CD14-positive monocyte (primary cell): ENCODE results near the gene ALG1. TPM values are rescaled to one million over a fixed set of nuclear protein-coding genes. Genes with fewer than 3 reads are reported as not detected.
"Not testable (repeated sequence)": the region's sequence is repeated elsewhere in the genome, so short reads cannot be mapped to it uniquely, and the experiment has no call there.

Experiments used
- DNase-seq, 3 donors: peaks; one replicate each; pipeline ENCODE4 v3.0.0-alpha.2; 2011 to 2022
- H2AFZ ChIP-seq: 2 replicates; pipeline ENCODE4 v1.6.0; 2012; ENCODE audit warnings: mild to moderate bottlenecking, low read depth, low read length, inconsistent platforms; ENCODE audit not compliant: insufficient read depth, poor library complexity, severe bottlenecking
- H3K27ac ChIP-seq, 2 donors: 1 replicate in 1 of 2; 2 replicates in 1 of 2; pipeline ENCODE4 v1.5.1; 2012 to 2013; ENCODE audit warnings: low read length in 2 of 2, control low read depth in 1 of 2, inconsistent platforms in 1 of 2, low read depth in 1 of 2, mild to moderate bottlenecking in 1 of 2
- H3K27me3 ChIP-seq, 2 donors: one replicate each; pipeline versions ENCODE4 v1.6.0 to v1.6.1; 2011 to 2013; ENCODE audit warnings: low read length in 2 of 2; ENCODE audit not compliant: control insufficient read depth in 2 of 2, insufficient read depth in 2 of 2
- H3K36me3 ChIP-seq, 2 donors: replicated peaks in 1 of 2; 1 replicate in 1 of 2; 2 replicates in 1 of 2; pipeline versions ENCODE4 v1.5.1 to v1.6.1; 2012 to 2013; ENCODE audit warnings: low read length in 2 of 2, control low read depth in 1 of 2, inconsistent platforms in 1 of 2, mild to moderate bottlenecking in 1 of 2; ENCODE audit not compliant: insufficient read depth in 2 of 2, control insufficient read depth in 1 of 2
- H3K4me1 ChIP-seq, 2 donors: 1 replicate in 1 of 2; 2 replicates in 1 of 2; pipeline versions ENCODE4 v1.5.1 to v1.6.1; 2012 to 2013; ENCODE audit warnings: low read length in 2 of 2, control low read depth in 1 of 2, inconsistent platforms in 1 of 2, mild to moderate bottlenecking in 1 of 2, moderate library complexity in 1 of 2; ENCODE audit not compliant: insufficient read depth in 2 of 2, control insufficient read depth in 1 of 2
- H3K4me2 ChIP-seq: replicated peaks from 2 replicates; pipeline ENCODE3; 2012; ENCODE audit warnings: low read length, moderate library complexity, mild to moderate bottlenecking; ENCODE audit not compliant: poor library complexity, severe bottlenecking; ENCODE audit errors: extremely low read depth
- H3K4me3 ChIP-seq, 3 experiments: fragments of 200-600 bp in 1 of 3; sonication (generic) in 1 of 3; replicated peaks in 1 of 3; 1 replicate in 2 of 3; 2 replicates in 1 of 3; pipeline ENCODE4 v1.5.1; 2011 to 2013; ENCODE audit warnings: low read length in 3 of 3, mild to moderate bottlenecking in 3 of 3, control low read depth in 2 of 3, low read depth in 2 of 3, inconsistent platforms in 1 of 3, moderate library complexity in 1 of 3
- H3K79me2 ChIP-seq: 2 replicates; pipeline ENCODE4 v1.6.0; 2012; ENCODE audit warnings: mild to moderate bottlenecking, control low read depth, inconsistent platforms, low read length, moderate library complexity; ENCODE audit not compliant: insufficient read depth
- H3K9ac ChIP-seq: 2 replicates; pipeline ENCODE4 v1.6.0; 2017; ENCODE audit warnings: low read length, mild to moderate bottlenecking; ENCODE audit not compliant: insufficient read depth, poor library complexity, severe bottlenecking
- H3K9me3 ChIP-seq, 2 donors: replicated peaks in 1 of 2; 1 replicate in 1 of 2; 2 replicates in 1 of 2; pipeline versions ENCODE4 v1.5.1 to v1.6.1; 2012 to 2013; ENCODE audit warnings: low read length in 2 of 2, control low read depth in 1 of 2; ENCODE audit not compliant: control insufficient read depth in 1 of 2, insufficient read depth in 1 of 2
- H4K20me1 ChIP-seq: 2 replicates; pipeline ENCODE4 v1.6.0; 2012; ENCODE audit warnings: mild to moderate bottlenecking, low read length, control low read depth, moderate library complexity; ENCODE audit not compliant: insufficient read depth
- H3K27ac Mint-ChIP-seq, 7 donors: one replicate each; pipeline ENCODE4 v1.8.0; 2020; ENCODE audit warnings: mild to moderate bottlenecking in 7 of 7, mixed read lengths in 7 of 7, moderate library complexity in 6 of 7, inconsistent platforms in 2 of 7
- H3K27me3 Mint-ChIP-seq, 3 donors: one replicate each; pipeline ENCODE4 v1.8.0; 2021 to 2022; ENCODE audit warnings: low read depth in 3 of 3, mild to moderate bottlenecking in 3 of 3, mixed read lengths in 3 of 3, moderate library complexity in 3 of 3, inconsistent platforms in 1 of 3
- H3K36me3 Mint-ChIP-seq, 2 donors: one replicate each; pipeline ENCODE4 v1.8.0; 2020; ENCODE audit warnings: mixed read lengths in 2 of 2, inconsistent platforms in 1 of 2, mild to moderate bottlenecking in 1 of 2
- H3K4me1 Mint-ChIP-seq: one replicate; pipeline ENCODE4 v1.8.0; 2020; ENCODE audit warnings: mild to moderate bottlenecking, mixed read lengths
- H3K4me3 Mint-ChIP-seq, 2 donors: one replicate each; pipeline ENCODE4 v1.8.0; 2020; ENCODE audit warnings: mild to moderate bottlenecking in 2 of 2, mixed read lengths in 2 of 2, moderate library complexity in 1 of 2
- H3K9me3 Mint-ChIP-seq, 7 donors: one replicate each; pipeline ENCODE4 v1.8.0; 2020 to 2022; ENCODE audit warnings: mixed read lengths in 7 of 7, mild to moderate bottlenecking in 6 of 7, moderate library complexity in 6 of 7, inconsistent platforms in 2 of 7
- WGBS: methylation state at CpG from one replicate; pipeline ENCODE4 v1.1.5; 2013; ENCODE audit warnings: missing lambda C conversion rate; ENCODE audit not compliant: insufficient coverage; 5-methylcytosine and 5-hydroxymethylcytosine counted together
- intact Hi-C, 2 donors: fragments of 100-400 bp; cut with micrococcal nuclease; formaldehyde crosslinking; loops; one replicate each; pipeline versions ENCODE4 v1.15.0 to v1.15.1; 2023
- polyA plus RNA-seq, 3 donors: library from polyadenylated mRNA; depleted of rRNA in 1 of 3; unstranded in 2 of 3; stranded (reverse) in 1 of 3; fragments of 300-500 nt in 2 of 3; fragments of >200 nt in 1 of 3; fragmentation: Illumina TruSeq in 2 of 3; gene quantifications; 1 replicate in 2 of 3; 2 replicates in 1 of 3; pipeline ENCODE4 v1.2.3, GENCODE V29; 2012 to 2021

Gene ALG1
- polyA plus RNA-seq, 3 donors, result 9.3 to 31.0 (median 25.2) TPM

GRCh38 chr16:5117300-5118087 is 45.9 kb downstream of the ALG1 start:
- peaks cover 0 to 18% of the 10 kb centered on the region in 2 donors for H3K27me3 ChIP-seq
- peak overlapping the region in 2 of 7 donors; percentile 41 to 75 for H3K27ac Mint-ChIP-seq

DNA sequence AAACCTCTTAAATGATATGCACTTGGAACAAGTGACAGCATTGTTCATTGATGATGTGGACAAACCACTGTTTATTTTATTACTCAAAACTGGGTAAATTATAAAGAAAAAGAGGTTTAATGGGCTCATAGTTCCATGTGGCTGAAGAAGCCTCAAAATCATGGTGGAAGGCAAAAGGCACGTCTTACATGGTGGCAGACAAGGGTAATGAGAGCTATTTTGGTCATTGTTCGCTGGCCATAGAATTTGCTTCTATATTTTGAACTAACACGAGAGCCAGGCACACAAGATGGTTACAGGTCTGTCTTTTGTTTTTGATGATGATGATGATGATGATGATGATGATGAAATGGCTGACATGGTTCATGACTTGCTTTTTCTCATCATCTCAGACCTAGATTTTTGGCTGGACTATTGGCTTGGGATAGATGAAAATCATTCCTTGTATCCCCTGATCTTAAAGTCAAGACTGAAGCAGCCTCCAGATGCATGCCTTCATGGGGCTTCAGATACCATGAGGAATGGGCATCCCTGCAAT is 59.9 kb downstream of the ALG1 start:
- H3K27ac Mint-ChIP-seq, H3K4me2 ChIP-seq, H2AFZ ChIP-seq, H3K4me1 Mint-ChIP-seq, H3K9me3 Mint-ChIP-seq, intact Hi-C loops, H3K9ac ChIP-seq, H3K4me3 Mint-ChIP-seq, H3K27ac ChIP-seq, H3K36me3 ChIP-seq, H3K79me2 ChIP-seq, H3K27me3 ChIP-seq, H4K20me1 ChIP-seq, H3K9me3 ChIP-seq, H3K4me1 ChIP-seq, H3K4me3 ChIP-seq, H3K36me3 Mint-ChIP-seq, DNase-seq: not testable (repeated sequence)
- no CpG with 5 or more reads among the region's 3 CpGs for WGBS
- peaks cover 32 to 51% (median 37%) of the 10 kb centered on the region in 3 donors for H3K27me3 Mint-ChIP-seq

More at GRCh38 chr16:5117300-5118087, 45.9 kb downstream of the ALG1 start:
- H3K36me3 ChIP-seq, H3K79me2 ChIP-seq, intact Hi-C loops, DNase-seq, H2AFZ ChIP-seq, H3K4me2 ChIP-seq, H3K9me3 ChIP-seq, H3K4me1 Mint-ChIP-seq, H3K9ac ChIP-seq, H4K20me1 ChIP-seq, H3K36me3 Mint-ChIP-seq, H3K4me3 ChIP-seq, H3K27ac ChIP-seq, H3K4me1 ChIP-seq, H3K9me3 Mint-ChIP-seq: not testable (repeated sequence)
- H3K4me3 Mint-ChIP-seq, result peak overlapping the region in 1 of 2 donors; percentile 60
- peaks cover 48 to 62% (median 49%) of the 10 kb centered on the region in 3 donors for H3K27me3 Mint-ChIP-seq
- WGBS, result 13% methylated on average over 10 of the region's 20 CpGs

- H3K27ac Mint-ChIP-seq, DNase-seq, intact Hi-C loops, H2AFZ ChIP-seq, H3K4me1 Mint-ChIP-seq, H3K4me2 ChIP-seq, H3K4me3 ChIP-seq, H3K9me3 ChIP-seq, H3K9me3 Mint-ChIP-seq, H3K36me3 ChIP-seq, H3K27me3 ChIP-seq, H3K4me1 ChIP-seq, H3K79me2 ChIP-seq, H3K9ac ChIP-seq, H3K27ac ChIP-seq, H3K4me3 Mint-ChIP-seq, H3K36me3 Mint-ChIP-seq, H4K20me1 ChIP-seq: not testable (repeated sequence)
- WGBS, result 35% methylated on average over 4 of the region's 13 CpGs
- H3K27me3 Mint-ChIP-seq, result peaks cover 32 to 51% (median 37%) of the 10 kb centered on the region in 3 donors
These were observed 61.4 kb downstream of the ALG1 start for GRCh38 chr16:5132915-5133600.

- H3K4me2 ChIP-seq, H3K36me3 Mint-ChIP-seq, H3K79me2 ChIP-seq, H3K9me3 ChIP-seq, H2AFZ ChIP-seq, H3K4me1 ChIP-seq, H3K36me3 ChIP-seq, H4K20me1 ChIP-seq, H3K9me3 Mint-ChIP-seq, H3K9ac ChIP-seq, H3K4me1 Mint-ChIP-seq, H3K4me3 ChIP-seq, intact Hi-C loops, DNase-seq, H3K27me3 ChIP-seq, H3K27ac ChIP-seq: not testable (repeated sequence)
- H3K27ac Mint-ChIP-seq, result peak overlapping the region in 1 of 7 donors; percentile 73
- H3K27me3 Mint-ChIP-seq, result peaks cover 34 to 46% (median 40%) of the 10 kb centered on the region in 3 donors
- 52% methylated on average over 9 of the region's 13 CpGs for WGBS
- H3K4me3 Mint-ChIP-seq, result peak overlapping the region in 1 of 2 donors; percentile 23
These were observed 63.3 kb downstream of the ALG1 start for GRCh38 chr16:5134739-5135452.
